CD4-positive, alpha-beta T cell treated with Interleukin-10 for 1 hour (primary cell): ENCODE measurements around the gene FBXL17.
"Not testable (repeated sequence)": the region's sequence is repeated elsewhere in the genome, so short reads cannot be mapped to it uniquely, and the experiment has no call there.

Experiments
- DNase-seq: peaks from one replicate; pipeline ENCODE4 v3.0.0-alpha.2; 2020

Gene FBXL17

GRCh38 chr5:108297042-108297601 is 84.8 kb downstream of the FBXL17 start:
- no peak for DNase-seq

GRCh38 chr5:108295578-108296368 is 86.1 kb downstream of the FBXL17 start:
- DNase-seq, result no peak

- DNase-seq, result no peak
These were observed 100.8 kb downstream of the FBXL17 start for GRCh38 chr5:108280960-108281569.

GRCh38 chr5:108280248-108280647 is 101.7 kb downstream of the FBXL17 start:
- DNase-seq, result no peak

- no peak for DNase-seq
These were observed 103.3 kb downstream of the FBXL17 start for GRCh38 chr5:108278285-108279240.

GRCh38 chr5:108276187-108277050 is 105.5 kb downstream of the FBXL17 start:
- no peak for DNase-seq

- not testable (repeated sequence) for DNase-seq
These were observed 107.8 kb downstream of the FBXL17 start for GRCh38 chr5:108274080-108274479.

- no peak for DNase-seq
These were observed 110.8 kb downstream of the FBXL17 start for GRCh38 chr5:108271127-108271526.

- DNase-seq, result no peak
These were observed 115.7 kb downstream of the FBXL17 start for GRCh38 chr5:108266242-108266641.

GRCh38 chr5:108264533-108264932 is 117.4 kb downstream of the FBXL17 start:
- DNase-seq, result no peak

- no peak for DNase-seq
These were observed 118.6 kb downstream of the FBXL17 start for GRCh38 chr5:108263338-108263737.

- no peak for DNase-seq
These were observed 121.1 kb downstream of the FBXL17 start for GRCh38 chr5:108260858-108261170.

- DNase-seq, result peak; percentile 70
These were observed 121.6 kb downstream of the FBXL17 start for GRCh38 chr5:108260117-108260857.

- DNase-seq, result no peak
These were observed 122.6 kb downstream of the FBXL17 start for GRCh38 chr5:108259306-108259705.

GRCh38 chr5:108257996-108258395 is 123.9 kb downstream of the FBXL17 start:
- no peak for DNase-seq

GRCh38 chr5:108255468-108255867 is 126.4 kb downstream of the FBXL17 start:
- DNase-seq, result no peak

- DNase-seq, result no peak
These were observed 130.5 kb downstream of the FBXL17 start for GRCh38 chr5:108251350-108251749.

GRCh38 chr5:108249785-108250426 is 132.0 kb downstream of the FBXL17 start:
- no peak for DNase-seq

GRCh38 chr5:108249095-108249784 is 132.7 kb downstream of the FBXL17 start:
- no peak for DNase-seq
